NCI-H524 treated with DMSO at 0.1 percent for 48 hours (cell line): ENCODE measurements around the gene HAO1.
"Not testable (repeated sequence)": the region's sequence is repeated elsewhere in the genome, so short reads cannot be mapped to it uniquely, and the experiment has no call there.

Experiments
- DNase-seq: peaks from one replicate; lab custom pipeline; 2025; lab: John Stamatoyannopoulos, UW

HAO1 gene

GRCh38 chr20:7940341-7940740, at the start of gene HAO1:
HAO1 (minus strand) TSS chr20:7940458; CDS start chr20:7940422, 36 bp downstream.
- DNase-seq = no peak

DNA sequence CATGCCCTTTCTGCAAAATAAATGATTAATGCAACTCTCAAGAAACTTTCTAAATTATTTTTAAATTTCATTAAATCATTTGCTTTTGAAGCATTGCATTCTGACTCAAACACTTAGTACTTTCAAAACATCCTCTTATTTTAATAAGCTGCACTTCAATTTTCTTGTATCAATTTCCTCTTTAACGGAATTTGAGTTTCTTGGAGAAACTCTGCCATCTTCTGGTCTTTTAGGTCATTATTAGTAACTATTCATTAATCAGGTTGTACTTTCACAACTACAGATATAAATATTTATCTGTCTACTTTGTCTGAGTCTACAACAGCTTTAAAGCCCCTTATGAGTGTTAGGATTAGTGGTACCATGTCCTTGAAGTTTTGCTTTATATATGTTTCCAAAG, 49.1 kb upstream of the HAO1 start:
- no peak for DNase-seq

- no peak for DNase-seq
Measured at GRCh38 chr20:7985916-7986315, 45.7 kb upstream of the HAO1 start.

DNA sequence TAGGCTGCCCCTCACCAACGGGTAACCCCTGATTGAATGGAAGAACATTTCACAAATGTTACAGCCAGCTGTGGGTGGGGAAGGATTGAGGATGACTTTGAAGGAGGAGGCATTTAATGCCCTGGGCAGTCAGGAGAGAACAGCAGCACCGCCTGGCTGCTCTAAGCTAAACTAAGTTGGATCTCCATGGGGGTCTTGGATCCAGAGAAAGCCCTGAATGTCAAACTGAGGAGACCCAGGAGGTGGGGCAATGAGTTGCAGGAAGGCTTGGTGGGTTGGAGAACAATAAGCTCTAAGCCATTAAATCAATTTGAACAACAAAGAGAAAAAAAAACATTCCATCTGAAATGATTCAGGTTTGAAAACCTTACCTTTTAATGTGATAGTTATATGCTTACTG, 43.9 kb upstream of the HAO1 start:
- DNase-seq = no peak

- DNase-seq = no peak
Measured at GRCh38 chr20:7981374-7981773, 41.1 kb upstream of the HAO1 start.

DNA sequence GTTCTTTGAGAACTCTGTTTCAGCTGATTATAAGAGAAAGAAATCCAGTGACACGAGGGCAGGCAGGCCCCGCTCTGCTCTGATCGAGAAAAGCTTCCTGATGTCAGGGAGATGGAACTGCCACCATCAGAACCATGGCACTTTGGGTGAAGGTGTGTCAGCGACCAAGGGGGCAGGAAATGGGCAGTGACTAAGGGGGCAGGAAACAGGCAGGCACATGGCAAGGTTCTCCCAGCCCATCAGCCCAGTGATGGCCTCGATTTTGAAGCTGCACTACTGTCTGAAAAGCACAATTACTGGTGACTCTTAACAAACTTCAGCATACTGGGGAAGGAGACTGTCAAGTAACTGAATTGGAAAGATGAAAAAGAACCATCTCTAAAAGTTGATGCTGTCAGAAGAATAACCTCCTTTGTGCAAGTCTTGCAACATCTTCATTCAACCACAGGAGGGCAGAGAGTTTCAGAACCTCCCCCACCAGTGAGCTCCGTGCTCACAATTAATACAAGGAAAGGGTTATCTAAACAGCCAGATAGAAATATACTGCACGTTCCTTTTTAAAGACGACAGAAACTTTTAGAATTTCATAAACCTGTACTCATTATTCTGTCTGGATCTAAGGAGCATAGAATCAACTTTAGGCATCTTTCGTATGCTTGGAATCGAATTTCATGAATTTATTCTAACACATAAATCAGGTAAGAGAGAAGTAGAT, 40.2 kb upstream of the HAO1 start:
- DNase-seq = no peak

GRCh38 chr20:7977709-7978108, 37.5 kb upstream of the HAO1 start:
- DNase-seq = no peak

- no peak for DNase-seq
Measured at GRCh38 chr20:7975851-7976414, 35.7 kb upstream of the HAO1 start.

DNA sequence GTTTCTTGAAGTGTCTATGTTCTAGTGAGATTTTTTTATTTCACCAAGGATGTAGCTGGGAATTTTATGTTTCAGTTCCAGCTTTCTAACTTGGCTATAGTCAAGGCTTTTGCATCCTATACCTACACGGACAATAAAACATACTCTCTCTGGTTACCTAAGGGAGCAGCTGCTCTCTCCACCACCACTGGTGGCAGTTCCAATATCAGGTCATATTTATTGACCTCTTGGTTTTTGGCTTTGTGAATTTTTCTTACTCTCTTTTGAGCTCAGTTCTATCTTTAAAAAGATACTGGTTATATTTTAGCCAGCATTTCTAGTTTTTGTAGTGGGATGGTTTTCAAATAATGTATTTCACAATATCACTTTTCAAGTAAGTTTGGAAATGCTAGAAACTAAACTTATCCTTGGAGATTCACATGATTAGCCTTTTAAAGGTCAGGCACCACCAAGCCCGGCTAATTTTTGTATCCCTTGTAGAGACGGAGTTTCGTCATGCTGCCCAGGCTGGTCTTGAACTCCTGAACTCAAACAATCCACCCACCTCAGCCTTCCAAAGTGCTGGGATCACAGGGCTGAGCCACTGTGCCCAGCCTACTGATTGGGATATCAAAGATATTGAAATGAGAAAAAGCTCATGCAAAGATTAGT, 34.7 kb upstream of the HAO1 start:
- no peak for DNase-seq

- DNase-seq = no peak
Measured at GRCh38 chr20:7971536-7972280, 31.4 kb upstream of the HAO1 start.

- no peak for DNase-seq
Measured at GRCh38 chr20:7967199-7967844, 27.1 kb upstream of the HAO1 start.

- no peak for DNase-seq
Measured at GRCh38 chr20:7966176-7966575, 25.9 kb upstream of the HAO1 start.

GRCh38 chr20:7959484-7959883, 19.2 kb upstream of the HAO1 start:
- DNase-seq = no peak

DNA sequence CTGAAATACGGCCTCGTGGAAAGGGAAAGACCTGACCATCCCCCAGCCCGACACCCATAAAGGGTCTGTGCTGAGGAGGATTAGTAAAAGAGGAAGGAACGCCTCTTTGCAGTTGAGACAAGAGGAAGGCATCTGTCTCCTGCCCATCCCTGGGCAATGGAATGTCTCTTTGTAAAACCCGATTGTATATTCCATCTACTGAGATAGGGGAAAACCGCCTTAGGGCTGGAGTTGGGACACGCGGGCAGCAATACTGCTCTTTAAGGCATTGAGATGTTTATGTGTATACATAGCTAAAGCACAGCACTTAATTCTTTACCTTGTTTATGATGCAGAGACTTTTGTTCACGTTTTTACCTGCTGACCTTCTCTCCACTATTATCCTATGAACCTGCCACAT, 16.3 kb upstream of the HAO1 start:
- DNase-seq = not testable (repeated sequence)

GRCh38 chr20:7950387-7950786, 10.1 kb upstream of the HAO1 start:
- no peak for DNase-seq

GRCh38 chr20:7943891-7944290, 3.6 kb upstream of the HAO1 start:
- DNase-seq = no peak

GRCh38 chr20:7939663-7940062, 595 bp downstream of the HAO1 start:
- DNase-seq = no peak

DNA sequence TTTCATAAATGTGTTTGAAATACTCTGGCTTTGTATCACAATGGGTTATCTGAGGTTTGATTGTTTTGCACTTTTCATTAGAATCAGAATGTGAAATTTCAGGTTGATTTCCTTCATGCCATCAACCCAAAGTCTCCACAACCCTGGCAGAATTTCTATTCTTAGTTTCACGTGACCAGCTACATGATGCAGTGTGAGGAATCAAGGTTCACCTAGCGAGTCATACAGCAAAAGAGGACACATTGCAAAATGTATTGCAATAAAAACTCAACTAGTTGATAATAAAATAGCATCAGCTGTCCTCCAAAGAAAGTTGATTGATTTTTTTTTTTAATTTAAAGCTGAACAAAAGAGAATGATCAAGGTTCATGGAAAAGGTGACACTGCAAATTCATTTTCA, 2.2 kb downstream of the HAO1 start:
- no peak for DNase-seq

GRCh38 chr20:7937328-7937727, 2.9 kb downstream of the HAO1 start:
- DNase-seq = no peak

DNA sequence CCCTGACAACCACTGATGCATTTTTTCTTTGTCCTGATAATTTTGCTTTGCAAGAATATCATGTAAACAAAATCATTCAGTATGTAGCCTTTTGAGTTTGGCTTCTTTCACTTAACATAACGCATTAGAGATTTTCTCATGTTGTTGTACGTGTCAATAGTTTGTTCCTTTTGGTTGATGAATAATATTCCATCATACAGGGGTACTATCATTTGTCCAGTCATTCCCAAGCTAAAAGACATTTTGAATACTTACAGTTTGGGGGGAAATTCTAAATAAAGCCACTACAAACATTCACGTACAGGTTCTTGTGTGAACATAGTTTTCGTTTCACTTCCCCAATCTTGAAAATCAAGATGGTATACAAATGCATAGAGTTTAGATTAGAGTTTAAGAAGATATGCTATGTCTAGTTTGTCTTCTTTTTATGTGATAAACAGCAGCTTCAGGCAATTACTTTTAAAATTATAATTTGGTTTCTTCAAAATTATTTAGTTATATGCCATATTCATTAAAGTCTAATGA, 5.2 kb downstream of the HAO1 start:
- no peak for DNase-seq

DNA sequence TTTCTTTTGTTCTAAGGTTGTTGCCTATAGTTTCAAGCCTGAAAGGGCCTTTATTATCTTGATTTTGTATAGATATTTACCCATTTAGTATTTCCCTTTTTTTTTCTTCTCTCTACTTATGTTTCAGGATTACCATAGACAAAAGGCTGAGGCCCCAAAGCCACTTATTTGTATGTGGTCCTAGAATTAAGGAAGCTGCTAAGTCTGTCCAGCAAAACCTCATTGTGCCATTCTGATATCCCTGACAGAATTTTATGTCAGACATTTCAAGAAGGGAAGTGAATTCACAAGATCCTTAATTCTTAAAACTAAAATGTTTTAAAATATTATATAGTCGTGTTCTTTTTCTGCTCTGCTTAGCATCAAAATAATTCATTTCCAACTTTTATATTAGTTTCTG, 6.9 kb downstream of the HAO1 start:
- DNase-seq = no peak

GRCh38 chr20:7930343-7930742, 9.9 kb downstream of the HAO1 start:
- DNase-seq = no peak
